NCI-H146 treated with DMSO at 0.1 percent for 48 hours (cell line): Measurements from ENCODE around the gene MINDY4.

Experiments
- DNase-seq: peaks from one replicate; lab custom pipeline; 2025; ENCODE audit not compliant: unreplicated experiment; lab: John Stamatoyannopoulos, UW

Gene MINDY4

GRCh38 chr7:30926313-30926712, 155.1 kb downstream of the MINDY4 start:
- no peak for DNase-seq

- DNase-seq: no peak
Measured at GRCh38 chr7:30927040-30927439, 155.8 kb downstream of the MINDY4 start.

DNA sequence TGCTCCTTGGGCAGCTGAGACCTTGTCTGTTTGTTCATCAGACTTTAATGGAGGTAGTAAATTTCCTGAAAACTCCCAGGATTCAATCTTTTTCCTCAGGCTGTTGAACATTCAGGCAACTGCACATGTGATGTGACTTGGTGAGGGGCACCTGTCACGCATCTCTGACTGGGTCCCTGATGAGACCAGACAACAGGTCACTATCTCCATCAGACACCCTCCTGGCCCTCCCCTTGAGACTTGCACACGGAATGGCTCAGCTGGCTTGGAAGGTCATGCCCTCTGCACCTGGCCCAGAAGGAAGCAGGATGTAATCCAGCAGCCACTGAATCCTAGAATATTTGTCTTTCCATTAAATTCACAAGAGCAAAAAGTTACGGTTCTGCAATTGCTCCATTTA, 156.3 kb downstream of the MINDY4 start:
- no peak for DNase-seq

GRCh38 chr7:30928254-30928872, 157.1 kb downstream of the MINDY4 start:
- DNase-seq: no peak

DNA sequence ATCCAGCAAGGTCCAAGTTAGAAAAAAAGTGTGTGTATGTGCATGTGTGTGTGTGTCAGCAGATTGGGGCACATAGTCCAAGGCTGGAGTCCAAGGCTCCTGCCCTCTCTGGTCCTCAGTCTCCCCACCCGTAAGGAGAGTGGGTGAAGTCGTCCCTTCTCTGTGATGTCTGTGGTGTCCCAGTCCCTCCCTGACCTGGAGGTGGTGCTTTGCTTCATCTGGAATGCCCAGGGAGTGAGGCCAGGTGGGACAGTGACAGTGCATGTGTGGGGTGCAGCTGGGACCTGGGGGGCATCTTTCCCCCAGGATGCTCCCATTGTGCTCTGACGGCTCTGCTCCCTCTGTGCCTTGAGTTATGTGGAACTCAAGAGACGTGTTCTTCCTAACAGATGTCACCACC, 158.5 kb downstream of the MINDY4 start:
- no peak for DNase-seq

DNA sequence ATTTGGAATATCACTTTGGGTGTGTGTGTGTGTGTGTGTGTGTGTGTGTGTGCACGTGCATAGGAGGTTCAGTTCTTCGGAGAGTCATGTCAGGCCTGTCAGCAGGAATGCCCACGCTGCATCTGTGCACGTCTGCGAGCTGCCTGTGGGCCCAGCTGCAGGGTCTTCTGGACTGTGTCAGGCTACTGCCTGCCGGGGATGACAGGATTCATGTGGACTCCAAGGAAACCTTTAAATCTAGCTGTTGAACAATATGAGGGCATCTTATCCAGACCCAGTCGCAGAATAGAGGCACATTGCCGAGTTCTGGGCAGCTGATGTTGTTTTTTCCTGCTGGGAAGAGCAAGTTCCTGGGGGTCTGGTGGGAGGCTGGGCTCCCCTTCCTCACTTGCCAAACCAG, 159.4 kb downstream of the MINDY4 start:
- no peak for DNase-seq

DNA sequence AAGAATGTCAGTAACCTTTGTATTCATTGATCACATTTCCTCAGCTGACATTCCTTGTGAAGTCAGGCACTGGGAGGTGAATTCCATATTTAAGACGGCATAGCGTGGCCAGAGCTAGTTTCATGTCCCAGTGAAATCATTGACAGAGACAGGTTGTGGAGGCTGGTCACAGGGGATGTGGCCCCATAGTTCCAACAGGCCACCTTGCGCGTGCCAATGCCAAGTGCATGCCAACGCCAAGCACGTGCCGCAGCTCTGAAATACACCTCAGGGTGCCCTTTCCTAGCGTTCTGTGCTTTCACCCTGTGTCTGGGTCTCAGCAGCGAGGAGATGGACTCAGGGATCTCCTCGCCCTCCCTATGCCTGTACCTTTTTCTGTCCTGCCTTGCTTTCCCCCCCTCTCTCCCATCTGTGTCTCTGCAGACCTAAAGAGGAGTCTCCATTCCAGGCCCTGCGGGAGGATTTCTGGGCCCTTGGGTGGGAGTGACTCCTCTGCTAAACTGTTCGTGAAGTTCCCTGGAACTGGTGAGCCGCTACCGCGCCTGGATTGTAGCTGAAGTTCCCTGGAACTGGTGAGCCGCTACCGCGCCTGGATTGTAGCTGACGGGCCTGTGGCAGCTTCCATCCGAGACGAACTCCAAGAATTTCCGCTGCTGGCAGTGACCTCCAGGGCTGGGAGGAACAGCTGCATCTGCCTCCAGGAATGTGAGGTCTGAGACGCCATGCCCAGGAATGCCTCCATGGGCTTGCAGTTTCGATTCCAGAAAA, 160.1 kb downstream of the MINDY4 start:
- no peak for DNase-seq

GRCh38 chr7:30931929-30932540, 160.8 kb downstream of the MINDY4 start:
- DNase-seq: no peak

DNA sequence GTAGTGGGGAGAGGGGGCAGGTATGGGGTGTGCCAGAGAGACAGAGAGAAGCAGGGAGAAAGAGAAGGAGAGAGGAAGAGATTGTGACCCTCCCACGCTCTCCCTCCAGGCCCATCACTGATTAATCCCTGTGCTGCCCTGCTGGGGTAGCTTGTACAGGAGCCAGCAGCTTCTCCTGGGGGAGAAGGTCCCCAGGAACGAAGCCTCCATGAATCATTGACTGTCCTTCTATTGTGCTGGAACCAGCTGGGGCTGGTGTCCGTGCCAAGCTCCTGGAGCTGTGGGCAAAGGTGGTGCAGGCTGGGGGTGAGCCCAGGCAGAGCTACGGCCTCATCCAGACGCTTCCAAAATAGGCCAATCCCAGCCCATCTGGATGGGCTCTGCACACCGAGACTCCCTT, 161.3 kb downstream of the MINDY4 start:
- DNase-seq: no peak

DNA sequence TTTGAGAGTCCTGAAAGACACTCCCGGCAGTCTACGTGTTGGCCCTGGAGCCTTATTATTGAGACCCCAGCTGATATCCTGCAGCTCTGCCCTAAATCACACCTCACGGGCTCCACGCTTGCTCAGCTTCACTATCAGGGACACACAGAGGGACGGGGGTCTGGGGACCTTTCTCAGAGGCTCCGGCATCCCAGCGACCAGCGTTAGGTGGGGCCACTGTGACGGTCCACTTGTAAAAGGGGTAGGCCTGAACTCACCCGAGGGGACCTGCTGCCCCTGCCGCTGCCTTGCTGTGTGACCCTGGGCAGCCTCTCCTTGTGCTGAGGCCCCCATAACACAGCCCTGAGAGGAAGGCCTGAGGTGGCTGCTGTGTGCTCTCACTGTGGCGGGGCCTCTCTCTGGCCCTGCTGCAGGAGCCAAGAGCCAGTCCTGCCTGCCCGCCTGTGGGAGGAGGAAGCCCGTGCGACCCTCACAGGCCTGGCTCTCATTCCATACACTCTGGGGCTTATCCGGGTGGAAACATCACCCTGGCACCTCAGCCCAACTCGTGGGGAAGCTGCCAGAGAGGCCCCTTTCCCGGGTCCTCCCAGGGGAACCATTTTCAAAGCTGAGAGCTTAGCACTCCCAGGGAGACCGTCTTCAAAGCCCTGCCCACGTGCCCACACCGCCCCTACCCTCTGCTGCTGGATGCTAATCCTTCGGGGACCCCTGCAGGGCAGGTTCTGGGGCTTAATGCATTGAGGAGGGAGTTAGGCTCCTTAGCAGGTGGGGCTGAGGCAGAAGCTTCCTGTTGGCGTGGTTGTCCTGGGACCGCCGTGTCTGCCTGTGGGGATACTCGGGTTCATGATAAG, 162.1 kb downstream of the MINDY4 start:
- DNase-seq: no peak

DNA sequence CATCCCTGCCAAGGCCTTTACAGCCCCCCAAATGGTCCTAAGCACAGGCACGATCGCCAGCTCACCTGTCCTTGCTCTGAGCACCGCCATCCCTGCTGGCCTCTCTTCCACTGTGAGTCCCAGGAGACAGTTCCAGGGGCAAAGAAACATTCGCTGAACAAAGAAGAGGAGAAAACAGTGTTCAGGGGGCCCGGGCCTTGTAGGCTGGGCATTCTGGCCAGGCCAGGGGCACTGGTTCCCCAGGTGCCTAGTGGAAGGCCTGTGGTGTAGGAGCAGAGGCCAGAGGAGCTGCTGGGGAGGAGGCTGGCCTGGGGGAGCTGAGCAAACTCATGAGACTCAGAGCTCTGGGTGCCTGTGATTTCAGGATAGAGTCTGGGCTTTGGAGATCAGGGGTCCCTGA, 163.0 kb downstream of the MINDY4 start:
- DNase-seq: no peak

GRCh38 chr7:30934732-30935568, 163.7 kb downstream of the MINDY4 start:
- DNase-seq: no peak

DNA sequence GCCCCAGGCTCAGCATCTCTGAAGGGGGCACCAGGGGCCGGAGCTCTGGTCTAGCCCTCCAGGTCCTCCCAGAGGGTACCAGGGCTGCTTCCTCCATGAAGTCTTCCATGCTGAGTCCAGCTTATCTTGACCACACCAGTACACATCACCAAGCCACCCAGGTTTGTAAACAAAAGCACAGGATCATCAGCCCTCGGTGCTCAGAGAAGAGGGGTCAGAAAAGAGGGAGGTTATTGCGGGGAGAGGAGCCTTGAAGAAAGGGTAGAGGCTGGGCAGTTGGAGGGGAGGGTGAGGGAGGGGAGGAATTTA, 164.3 kb downstream of the MINDY4 start:
- DNase-seq: no peak

DNA sequence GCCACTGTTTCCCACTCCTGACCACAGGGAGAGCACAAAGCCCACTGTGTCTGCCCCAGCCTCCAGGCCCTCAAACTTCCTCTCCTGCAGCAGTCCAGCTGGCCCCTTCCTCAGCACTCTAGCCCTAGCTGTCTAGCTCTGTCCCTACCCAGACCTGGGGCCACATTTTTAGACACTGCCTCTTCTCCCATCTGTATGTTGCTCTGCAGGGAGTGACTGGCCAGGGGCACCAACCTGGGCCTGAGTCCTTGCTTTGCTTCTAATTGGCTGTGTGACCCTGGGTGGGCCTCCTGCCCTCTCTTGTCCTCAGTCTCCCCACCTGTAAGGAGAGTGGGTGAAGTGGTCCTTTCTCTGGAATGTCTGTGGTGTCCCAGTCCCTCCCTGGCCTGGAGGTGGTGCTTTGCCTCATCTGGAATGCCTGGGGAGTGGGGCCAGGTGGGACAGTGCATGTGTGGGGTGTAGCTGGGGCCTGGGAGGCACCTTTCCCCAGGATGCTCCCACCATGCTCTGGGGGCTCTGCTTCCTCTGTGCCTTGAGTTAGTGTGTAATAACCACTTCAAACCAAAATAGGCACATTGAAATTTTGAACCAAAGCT, 165.5 kb downstream of the MINDY4 start:
- DNase-seq: no peak

GRCh38 chr7:30937416-30937815, 166.2 kb downstream of the MINDY4 start:
- no peak for DNase-seq

DNA sequence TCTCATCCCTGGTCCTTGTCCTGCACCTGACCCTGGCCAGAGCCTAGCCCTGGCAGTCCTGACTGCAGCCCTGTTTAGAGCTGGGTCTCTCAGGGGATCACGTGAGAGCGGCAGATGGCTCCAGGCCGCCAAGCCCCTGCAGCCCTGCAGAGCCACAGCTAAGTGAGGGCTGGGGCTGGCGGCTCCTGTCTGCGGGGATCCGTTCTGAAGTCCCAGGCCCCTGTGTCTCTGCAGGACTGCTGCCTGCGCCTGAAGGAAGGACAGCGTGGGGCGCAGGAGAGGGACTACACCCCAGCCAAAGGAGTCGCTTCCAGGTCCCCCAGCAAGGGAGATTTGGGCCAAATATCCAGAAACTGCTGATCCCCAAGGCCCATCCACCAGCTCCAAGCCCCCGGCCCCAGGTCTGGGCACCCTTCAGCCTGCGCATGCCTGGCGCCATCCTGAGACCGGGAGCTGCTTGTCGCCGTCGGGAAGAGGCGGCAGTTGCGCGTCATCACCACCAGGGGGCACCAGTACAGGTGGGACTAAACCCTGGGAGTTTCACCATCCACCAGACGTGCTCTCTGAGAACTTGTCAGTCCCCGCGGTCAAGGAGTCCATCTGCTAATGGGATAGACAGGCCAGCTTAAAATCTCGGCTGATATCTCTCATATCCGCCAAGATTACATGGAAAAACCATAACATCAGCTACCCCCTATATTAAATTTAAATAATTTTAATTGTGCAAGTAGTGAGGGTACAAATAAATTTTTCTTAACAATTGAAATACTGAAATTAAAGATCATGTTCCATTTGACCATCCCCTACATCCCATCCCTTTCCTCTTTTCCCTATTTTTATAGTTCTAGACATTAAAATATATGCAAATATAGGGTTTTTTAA, 167.5 kb downstream of the MINDY4 start:
- peak; percentile 82 for DNase-seq

DNA sequence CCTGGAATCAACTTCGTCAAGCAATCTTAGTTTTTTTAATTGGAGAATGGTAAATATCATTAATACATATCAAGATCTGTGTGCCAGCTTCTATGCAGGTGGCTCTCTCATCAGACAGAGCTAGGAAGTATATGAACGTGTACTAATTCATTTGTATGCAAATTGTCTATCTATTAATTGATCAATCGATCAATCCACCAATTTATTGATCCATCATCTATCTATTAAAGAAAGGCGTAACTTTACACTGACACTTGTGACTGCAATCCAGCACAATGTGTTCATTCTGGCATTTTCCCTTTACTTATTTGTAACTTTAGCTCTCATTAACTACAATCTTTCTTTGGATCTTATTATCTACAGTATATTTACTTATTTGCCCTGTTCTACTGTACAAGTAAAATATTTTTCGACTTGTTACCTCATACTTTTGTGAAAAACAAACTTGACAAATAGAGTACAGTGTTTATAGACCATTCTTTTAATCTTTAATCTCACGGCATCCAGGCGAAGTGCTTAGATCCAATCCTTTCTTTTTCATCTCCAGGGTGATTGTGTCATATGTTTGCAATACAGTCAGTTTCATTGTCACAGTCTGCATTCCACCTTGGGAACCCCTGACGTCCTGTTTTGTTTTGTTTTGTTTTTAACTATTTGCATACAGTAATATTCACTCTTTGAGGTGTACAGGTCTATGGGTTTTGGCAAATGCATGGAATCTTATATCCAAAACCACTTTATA, 170.5 kb downstream of the MINDY4 start:
- DNase-seq: no peak
